MM.1S (cell line): ENCODE measurements around the gene TIGIT.

Experiments used
- DNase-seq: peaks from one replicate; pipeline ENCODE4 v3.0.0-alpha.2; 2015
- H2AFZ ChIP-seq: fragments of 300-600 bp; sonication (generic); 2 replicates; pipeline ENCODE4 v1.6.0; 2016; ENCODE audit warnings: antibody characterized with exemption, low read length
- H3F3A ChIP-seq: fragments of 300-600 bp; sonication (generic); 2 replicates; pipeline ENCODE4 v1.6.1; 2016; ENCODE audit warnings: mild to moderate bottlenecking, antibody characterized with exemption, low read length, moderate library complexity, mixed read lengths; ENCODE audit not compliant: insufficient read depth
- H3K27ac ChIP-seq: fragments of 300-600 bp; sonication (generic); 2 replicates; pipeline ENCODE4 v1.5.1; 2016; ENCODE audit warnings: mild to moderate bottlenecking, low read length
- H3K27me3 ChIP-seq: fragments of 300-600 bp; sonication (generic); replicated peaks from 2 replicates; pipeline ENCODE4 v1.6.0; 2016; ENCODE audit warnings: low read length; ENCODE audit not compliant: insufficient read depth
- H3K36me3 ChIP-seq: fragments of 300-600 bp; sonication (generic); replicated peaks from 2 replicates; pipeline ENCODE4 v1.6.1; 2016; ENCODE audit warnings: mild to moderate bottlenecking, low read length, mixed read lengths; ENCODE audit not compliant: insufficient read depth
- H3K4me1 ChIP-seq: fragments of 300-600 bp; sonication (generic); 2 replicates; pipeline ENCODE4 v1.6.1; 2016; ENCODE audit warnings: low read length, mixed read lengths
- H3K4me2 ChIP-seq: fragments of 300-600 bp; sonication (generic); 2 replicates; pipeline ENCODE4 v1.6.0; 2016; ENCODE audit warnings: low read depth, low read length
- H3K4me3 ChIP-seq: fragments of 300-600 bp; sonication (generic); 2 replicates; pipeline ENCODE4 v1.5.1; 2016; ENCODE audit warnings: low read length, mixed read lengths
- H3K79me2 ChIP-seq: fragments of 300-600 bp; sonication (generic); 2 replicates; pipeline ENCODE4 v1.6.1; 2016; ENCODE audit warnings: mixed run types, low read length, mixed read lengths
- H3K9ac ChIP-seq: fragments of 300-600 bp; sonication (generic); 2 replicates; pipeline ENCODE4 v1.6.1; 2016; ENCODE audit warnings: low read length, mixed read lengths
- H3K9me2 ChIP-seq: fragments of 300-600 bp; sonication (generic); replicated peaks from 2 replicates; pipeline ENCODE4 v1.6.1; 2016; ENCODE audit warnings: mild to moderate bottlenecking, low read length, mixed read lengths; ENCODE audit not compliant: insufficient read depth
- H3K9me3 ChIP-seq: fragments of 300-600 bp; sonication (generic); replicated peaks from 2 replicates; pipeline ENCODE4 v1.6.1; 2016; ENCODE audit warnings: mild to moderate bottlenecking, low read length, mixed read lengths; ENCODE audit not compliant: insufficient read depth
- H4K20me1 ChIP-seq: fragments of 300-600 bp; sonication (generic); 2 replicates; pipeline ENCODE4 v1.6.1; 2016; ENCODE audit warnings: mild to moderate bottlenecking, low read length, moderate library complexity, mixed read lengths; ENCODE audit not compliant: insufficient read depth
- CTCF ChIP-seq: fragments of 300-600 bp; sonication (generic); IDR thresholded peaks from 2 replicates; pipeline ENCODE4 v1.5.1; 2016; ENCODE audit warnings: antibody characterized with exemption, low read length, mixed read lengths
- EZH2 ChIP-seq: fragments of 300-600 bp; sonication (generic); optimal IDR thresholded peaks from 2 replicates; pipeline ENCODE3; 2017; ENCODE audit warnings: low read depth, mild to moderate bottlenecking, antibody characterized with exemption, low read length, mixed read lengths
- EZH2phosphoT487 ChIP-seq: fragments of 300-600 bp; sonication (generic); IDR thresholded peaks from 2 replicates; pipeline ENCODE4 v1.6.1; 2018; ENCODE audit warnings: antibody characterized with exemption, low read length

The TIGIT gene

GRCh38 chr3:114294940-114295480 lies 1.2 kb downstream of the TIGIT start:
- H3F3A ChIP-seq = peaks cover 46% of the 10 kb centered on the region
- H3K27me3 ChIP-seq = no peaks in the 10 kb centered on the region
- TF ChIP-seq EZH2 (no peak), CTCF (no peak), EZH2phosphoT487 (no peak)
- H4K20me1 ChIP-seq = no peaks in the 10 kb centered on the region
- no peaks in the 10 kb centered on the region for H3K79me2 ChIP-seq
- no peak overlapping the region for H3K27ac ChIP-seq
- DNase-seq = no peak
- no peak overlapping the region for H2AFZ ChIP-seq
- H3K9me2 ChIP-seq = no peaks in the 10 kb centered on the region
- no peak overlapping the region for H3K4me3 ChIP-seq
- peak overlapping the region; percentile 65; the same call in 1 of the 2 replicates for H3K4me2 ChIP-seq
- H3K4me1 ChIP-seq = peaks cover 43% of the 10 kb centered on the region
- no peak overlapping the region for H3K9ac ChIP-seq
- no peaks in the 10 kb centered on the region for H3K36me3 ChIP-seq
- H3K9me3 ChIP-seq = no peaks in the 10 kb centered on the region

- no peaks in the 10 kb centered on the region for H4K20me1 ChIP-seq
- TF ChIP-seq EZH2phosphoT487 = no peak
- TF ChIP-seq EZH2 = no peak
- no peak for TF ChIP-seq CTCF
- no peaks in the 10 kb centered on the region for H3K27me3 ChIP-seq
- H3K27ac ChIP-seq = no peak overlapping the region
- no peak for DNase-seq
- no peak overlapping the region for H3K4me2 ChIP-seq
- H3K4me3 ChIP-seq = no peak overlapping the region
- H2AFZ ChIP-seq = no peak overlapping the region
- H3K9me3 ChIP-seq = no peaks in the 10 kb centered on the region
- peaks cover 37% of the 10 kb centered on the region for H3F3A ChIP-seq
- H3K9me2 ChIP-seq = no peaks in the 10 kb centered on the region
- no peaks in the 10 kb centered on the region for H3K79me2 ChIP-seq
- no peaks in the 10 kb centered on the region for H3K36me3 ChIP-seq
- H3K9ac ChIP-seq = no peak overlapping the region
- peaks cover 36% of the 10 kb centered on the region for H3K4me1 ChIP-seq
Measured at GRCh38 chr3:114295946-114296345, 2.1 kb downstream of the TIGIT start.

- H3K9me2 ChIP-seq = no peaks in the 10 kb centered on the region
- H3F3A ChIP-seq = peaks cover 2% of the 10 kb centered on the region; the same call in 1 of the 2 replicates
- no peak overlapping the region for H3K9ac ChIP-seq
- no peak overlapping the region for H3K4me2 ChIP-seq
- no peaks in the 10 kb centered on the region for H3K27me3 ChIP-seq
- no peak for TF ChIP-seq EZH2
- TF ChIP-seq EZH2phosphoT487 = no peak
- peak; percentile 36 for TF ChIP-seq CTCF
- no peaks in the 10 kb centered on the region for H3K36me3 ChIP-seq
- no peaks in the 10 kb centered on the region for H4K20me1 ChIP-seq
- H3K9me3 ChIP-seq = no peaks in the 10 kb centered on the region
- H3K4me1 ChIP-seq = peaks cover 6% of the 10 kb centered on the region
- H3K4me3 ChIP-seq = no peak overlapping the region
- no peak for DNase-seq
- H3K79me2 ChIP-seq = no peaks in the 10 kb centered on the region
- no peak overlapping the region for H2AFZ ChIP-seq
- H3K27ac ChIP-seq = no peak overlapping the region
Measured at GRCh38 chr3:114299421-114299820, 5.6 kb downstream of the TIGIT start.
